Measurements from ENCODE around the gene DENND10. TPM values are rescaled to one million over a fixed set of nuclear protein-coding genes. Genes with fewer than 3 reads are reported as not detected.
"Not testable (repeated sequence)": the region's sequence is repeated elsewhere in the genome, so short reads cannot be mapped to it uniquely, and the experiment has no call there.

Gene DENND10
- total RNA-seq, 1 experiment from 2014 or later = 42.1 TPM

- no peak for DNase-seq
- H3K9me3 ChIP-seq (replicated peaks) = no peaks in the 10 kb centered on the region
- H3K27ac ChIP-seq = no peak overlapping the region
- no peak overlapping the region for H3K4me3 ChIP-seq
- no peaks in the 10 kb centered on the region for H3K4me1 ChIP-seq
- H3K36me3 ChIP-seq = no peaks in the 10 kb centered on the region; the same call in 1 of the 2 replicates
- H3K27me3 ChIP-seq = no peaks in the 10 kb centered on the region
Measured at GRCh38 chr10:119084896-119085295, 19.0 kb upstream of the DENND10 start.

DNA sequence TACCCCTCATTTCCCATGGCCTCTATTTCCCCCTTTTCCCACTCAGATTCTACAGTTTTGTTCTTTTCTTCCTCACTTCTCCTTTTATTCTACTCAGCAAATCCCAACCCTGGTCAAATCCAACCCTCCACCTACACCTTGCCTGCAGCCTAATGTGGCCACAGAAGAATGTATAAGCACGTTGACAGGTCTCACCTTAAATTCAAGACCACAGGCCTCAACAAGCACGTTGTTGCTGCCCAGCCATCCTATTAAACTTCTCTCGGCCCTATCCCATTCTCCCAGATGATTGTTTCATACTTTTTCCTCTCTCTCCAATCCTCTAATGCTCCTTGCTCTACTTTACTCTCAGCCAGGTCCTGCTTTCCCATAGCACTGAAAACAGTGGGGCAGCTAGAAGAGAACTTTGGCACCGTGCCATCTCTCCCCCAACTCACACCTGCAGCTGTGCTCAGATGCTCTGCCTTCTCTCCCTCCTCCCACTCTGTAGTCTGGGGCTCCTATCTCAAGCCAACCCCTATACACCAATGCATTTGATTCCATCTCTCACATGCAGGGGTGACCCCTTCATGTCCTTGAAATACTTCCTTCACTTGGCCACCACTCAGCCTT, 16.5 kb upstream of the DENND10 start:
- Histone ChIP-seq H3K36me3 (no peaks in the 10 kb centered on the region), H3K4me1 (peaks cover 7% of the 10 kb centered on the region), H3K27ac (no peak overlapping the region), H3K27me3 (no peaks in the 10 kb centered on the region), H3K9me3 (replicated peaks) (no peaks in the 10 kb centered on the region), H3K4me3 (no peak overlapping the region)
- DNase-seq = no peak

DNA sequence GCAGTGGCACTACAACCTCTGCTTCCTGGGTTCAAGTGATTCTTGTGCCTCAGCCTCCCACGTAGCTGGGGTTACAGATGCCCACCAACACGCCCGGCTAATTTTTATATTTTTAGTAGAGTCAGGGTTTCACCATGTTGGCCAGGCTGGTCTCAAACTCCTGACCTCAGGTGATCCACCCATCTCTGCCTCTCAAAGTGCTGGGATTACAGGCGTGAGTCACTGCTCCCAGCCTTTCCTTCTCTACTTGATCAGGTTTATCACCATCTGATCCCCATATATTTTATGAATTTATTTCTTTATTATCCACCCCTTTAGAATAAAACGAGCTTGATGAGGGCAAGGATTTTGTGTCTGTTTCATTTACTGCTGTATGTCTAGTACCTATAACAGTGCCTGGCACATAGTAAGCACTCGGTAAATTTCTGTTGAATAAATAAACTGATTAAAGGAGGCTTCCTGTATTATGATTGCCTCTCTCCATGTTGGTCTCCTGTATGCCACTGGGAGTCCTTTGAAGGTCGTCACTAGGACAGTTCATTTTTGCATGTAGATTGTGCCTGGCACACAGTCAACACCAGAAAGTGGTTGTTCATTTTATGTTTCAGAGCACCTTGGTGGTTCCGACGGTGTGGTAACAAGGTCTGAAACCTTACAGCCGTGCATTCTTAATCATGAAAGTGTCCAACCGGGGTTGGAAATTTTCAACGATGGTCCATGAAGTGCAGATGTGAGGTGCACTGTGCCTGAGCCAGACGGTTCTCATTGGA, 13.7 kb upstream of the DENND10 start:
- H3K27me3 ChIP-seq = no peaks in the 10 kb centered on the region
- no peak for DNase-seq
- H3K36me3 ChIP-seq = no peaks in the 10 kb centered on the region
- no peak overlapping the region for H3K27ac ChIP-seq
- H3K9me3 ChIP-seq (replicated peaks) = no peaks in the 10 kb centered on the region
- no peak overlapping the region for H3K4me3 ChIP-seq
- peaks cover 7% of the 10 kb centered on the region for H3K4me1 ChIP-seq

DNA sequence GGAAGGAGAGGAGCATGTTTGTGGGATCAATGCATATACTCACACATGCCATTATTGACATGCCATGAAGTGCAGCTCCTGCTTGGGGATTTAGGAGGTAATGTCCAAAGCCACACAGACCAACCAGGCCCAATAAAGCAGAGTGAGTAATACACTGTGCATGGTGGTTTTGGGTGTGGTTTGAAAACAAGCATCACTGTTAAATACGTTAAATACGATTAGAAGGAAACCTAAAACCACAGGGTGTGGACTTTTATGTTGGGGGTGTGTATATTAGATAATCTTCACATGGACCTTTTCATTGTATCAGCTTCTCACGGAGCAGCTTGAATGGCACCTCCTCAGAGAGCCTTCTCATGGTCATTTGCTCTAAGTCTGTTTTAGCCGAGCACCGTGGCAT, 12.9 kb upstream of the DENND10 start:
- no peaks in the 10 kb centered on the region for H3K36me3 ChIP-seq
- no peaks in the 10 kb centered on the region for H3K27me3 ChIP-seq
- no peak overlapping the region for H3K4me3 ChIP-seq
- H3K4me1 ChIP-seq = peaks cover 7% of the 10 kb centered on the region
- H3K9me3 ChIP-seq (replicated peaks) = no peaks in the 10 kb centered on the region
- DNase-seq = peak in 1 of 2 experiments; percentile 30
- no peak overlapping the region for H3K27ac ChIP-seq

- H3K27ac ChIP-seq = no peak overlapping the region
- no peak for DNase-seq
Measured at GRCh38 chr10:119095640-119096039, 8.3 kb upstream of the DENND10 start.

GRCh38 chr10:119096641-119097415, 7.1 kb upstream of the DENND10 start:
- not testable (repeated sequence) for H3K9me3 ChIP-seq (replicated peaks); H3K4me3 ChIP-seq; DNase-seq; H3K27me3 ChIP-seq; H3K27ac ChIP-seq; H3K36me3 ChIP-seq; H3K4me1 ChIP-seq

More at GRCh38 chr10:119095640-119096039, 8.3 kb upstream of the DENND10 start:
- H3K4me3 ChIP-seq = no peak overlapping the region
- no peaks in the 10 kb centered on the region for H3K36me3 ChIP-seq
- H3K4me1 ChIP-seq = peaks cover 5% of the 10 kb centered on the region
- no peaks in the 10 kb centered on the region for H3K27me3 ChIP-seq
- H3K9me3 ChIP-seq (replicated peaks) = no peaks in the 10 kb centered on the region

GRCh38 chr10:119098576-119098975, 5.3 kb upstream of the DENND10 start:
- Histone ChIP-seq H3K9me3 (replicated peaks) (no peaks in the 10 kb centered on the region), H3K4me1 (0 out of 2 replicates have a peak, but pooled peaks cover 2% of the 10 kb centered on the region), H3K4me3 (no peak overlapping the region), H3K27ac (no peak overlapping the region), H3K27me3 (no peaks in the 10 kb centered on the region), H3K36me3 (no peaks in the 10 kb centered on the region)
- no peak for DNase-seq

DNA sequence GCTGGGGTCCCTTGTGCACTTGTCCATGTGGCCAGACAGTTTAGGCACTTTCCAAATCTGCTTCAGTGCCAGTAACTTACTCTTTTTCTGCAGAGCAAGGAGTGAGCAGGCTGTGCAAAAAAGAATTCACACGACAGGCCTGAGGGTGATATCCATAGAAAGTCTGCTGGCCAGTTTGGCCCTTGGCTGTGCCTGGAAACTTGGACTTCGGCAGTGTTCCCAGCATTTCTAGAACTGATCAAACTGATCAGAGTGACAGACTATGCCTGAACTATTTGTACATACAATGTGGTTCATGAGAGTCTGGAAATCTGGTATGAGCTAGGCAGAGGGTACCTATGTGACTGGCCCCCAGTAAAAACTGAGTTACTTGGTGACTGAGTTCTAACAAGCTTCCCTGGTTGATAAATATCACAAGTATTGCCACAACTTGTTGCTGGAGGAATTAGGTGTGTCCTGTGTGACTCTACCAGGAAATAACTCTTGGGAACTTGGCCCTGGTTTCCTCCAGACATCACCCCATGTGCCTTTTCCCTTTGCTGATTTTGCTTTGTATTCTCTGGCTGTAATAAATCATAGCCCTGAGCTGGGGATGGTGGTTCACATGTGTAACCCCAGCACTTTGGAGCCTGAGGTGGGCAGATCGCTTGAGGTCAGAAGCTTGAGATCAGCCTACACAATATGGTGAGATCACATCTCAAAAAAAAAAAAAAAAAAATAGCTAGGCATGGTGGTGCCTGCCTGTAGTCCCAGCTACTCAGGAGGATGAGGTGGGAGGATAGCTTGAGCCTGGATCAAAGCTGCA, 3.3 kb upstream of the DENND10 start:
- no peaks in the 10 kb centered on the region for H3K36me3 ChIP-seq
- H3K4me3 ChIP-seq = no peak overlapping the region
- H3K9me3 ChIP-seq (replicated peaks) = no peaks in the 10 kb centered on the region
- no peak overlapping the region for H3K27ac ChIP-seq
- H3K27me3 ChIP-seq = no peaks in the 10 kb centered on the region
- H3K4me1 ChIP-seq = 0 out of 2 replicates have a peak, but pooled peaks cover 2% of the 10 kb centered on the region
- DNase-seq = no peak

GRCh38 chr10:119101366-119102098, 2.4 kb upstream of the DENND10 start:
- Histone ChIP-seq H3K4me3 (peak overlapping the region; percentile 17; the same call in 1 of the 2 replicates), H3K4me1 (0 out of 2 replicates have a peak, but pooled peaks cover 2% of the 10 kb centered on the region)

DNA sequence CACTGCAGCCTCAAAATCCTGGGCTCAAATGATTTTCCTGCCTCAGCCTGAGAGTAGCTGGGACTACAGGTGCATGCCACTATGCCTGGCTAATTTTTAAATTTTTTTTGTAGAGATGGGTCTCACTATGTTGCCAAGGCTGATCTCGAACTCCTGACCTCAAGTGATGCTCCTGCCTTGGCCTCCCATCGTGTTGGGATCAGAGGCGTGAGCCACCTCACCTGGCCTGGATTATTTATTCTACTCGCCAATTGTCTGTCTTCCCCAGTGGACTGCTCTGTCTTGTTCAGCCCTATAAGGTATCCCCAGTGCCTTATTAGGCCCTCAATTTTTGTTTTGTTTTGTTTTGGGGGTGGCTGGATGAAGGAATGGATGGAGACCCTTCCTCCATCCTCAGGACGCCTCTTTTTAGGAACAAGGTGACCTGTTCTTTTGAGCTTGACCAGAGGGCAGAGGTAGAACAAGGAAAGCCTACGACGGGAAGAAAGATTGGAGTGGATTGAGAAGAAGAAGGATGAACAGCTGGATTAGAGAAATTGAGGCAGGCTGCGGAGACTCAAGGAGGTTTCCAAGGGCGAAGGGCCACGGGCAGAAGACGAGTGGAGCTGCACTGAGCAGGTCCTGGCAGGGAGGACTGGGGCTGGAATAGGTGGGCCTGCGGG, 541 bp upstream of the DENND10 start:
- peaks cover 2% of the 10 kb centered on the region; the same call in 1 of the 2 replicates for H3K36me3 ChIP-seq
- H3K9me3 ChIP-seq (replicated peaks) = no peaks in the 10 kb centered on the region
- no peaks in the 10 kb centered on the region for H3K27me3 ChIP-seq
- no peak overlapping the region for H3K4me3 ChIP-seq
- H3K4me1 ChIP-seq = 0 out of 2 replicates have a peak, but pooled peaks cover 2% of the 10 kb centered on the region
- no peak for DNase-seq
- H3K27ac ChIP-seq = no peak overlapping the region

More at GRCh38 chr10:119101366-119102098, 2.4 kb upstream of the DENND10 start:
- Histone ChIP-seq H3K9me3 (replicated peaks) (no peaks in the 10 kb centered on the region), H3K36me3 (no peaks in the 10 kb centered on the region), H3K27ac (no peak overlapping the region), H3K27me3 (no peaks in the 10 kb centered on the region)
- no peak for DNase-seq

DNA sequence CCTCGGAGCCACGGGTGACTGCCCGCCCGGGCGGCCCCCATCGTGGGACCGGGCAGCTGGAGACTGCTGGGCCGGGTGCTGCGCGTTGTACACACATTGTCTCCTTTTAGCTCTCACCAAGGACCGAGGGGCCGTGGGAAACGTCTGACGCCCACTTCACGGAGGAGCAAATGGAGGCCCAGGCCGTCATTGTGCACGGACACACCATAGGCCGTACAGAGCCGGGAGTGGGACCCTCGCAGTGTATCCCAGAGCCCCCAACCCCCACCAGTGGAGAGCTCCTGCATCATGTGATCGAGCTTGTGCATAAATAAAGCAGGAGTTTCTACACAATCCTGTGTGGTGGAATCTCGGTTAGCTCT, 722 bp downstream of the DENND10 start:
- Histone ChIP-seq H3K27me3 (no peaks in the 10 kb centered on the region), H3K9me3 (replicated peaks) (no peaks in the 10 kb centered on the region), H3K36me3 (peaks cover 9% of the 10 kb centered on the region; the same call in 1 of the 2 replicates), H3K27ac (no peak overlapping the region), H3K4me3 (peak overlapping the region; percentile 98), H3K4me1 (0 out of 2 replicates have a peak, but pooled peaks cover 2% of the 10 kb centered on the region)
- peak; percentile 31 to 46 for DNase-seq

DNA sequence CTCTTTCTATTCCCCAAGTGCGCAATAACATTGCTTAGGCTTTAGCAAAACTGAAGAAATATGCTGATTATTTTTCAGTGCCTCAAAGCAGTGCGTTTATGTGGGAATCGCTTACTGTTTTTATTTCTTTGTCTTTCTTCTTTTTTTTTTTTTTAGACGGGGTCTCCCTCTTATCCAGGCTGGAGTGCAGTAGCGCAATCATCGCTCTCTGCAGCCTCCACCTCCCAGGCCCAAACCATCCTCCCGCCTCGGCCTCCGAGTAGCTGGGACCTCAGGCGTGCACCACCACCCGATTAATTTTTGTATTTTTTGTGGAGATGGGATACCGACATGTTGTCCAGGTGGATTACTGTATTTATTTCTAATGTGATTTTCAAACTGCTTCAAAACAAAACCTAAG, 1.2 kb downstream of the DENND10 start:
- Histone ChIP-seq H3K4me3 (peak overlapping the region; percentile 98), H3K36me3 (peaks cover 9% of the 10 kb centered on the region; the same call in 1 of the 2 replicates), H3K27me3 (no peaks in the 10 kb centered on the region), H3K9me3 (replicated peaks) (no peaks in the 10 kb centered on the region), H3K4me1 (0 out of 2 replicates have a peak, but pooled peaks cover 2% of the 10 kb centered on the region), H3K27ac (no peak overlapping the region)
- no peak for DNase-seq

DNA sequence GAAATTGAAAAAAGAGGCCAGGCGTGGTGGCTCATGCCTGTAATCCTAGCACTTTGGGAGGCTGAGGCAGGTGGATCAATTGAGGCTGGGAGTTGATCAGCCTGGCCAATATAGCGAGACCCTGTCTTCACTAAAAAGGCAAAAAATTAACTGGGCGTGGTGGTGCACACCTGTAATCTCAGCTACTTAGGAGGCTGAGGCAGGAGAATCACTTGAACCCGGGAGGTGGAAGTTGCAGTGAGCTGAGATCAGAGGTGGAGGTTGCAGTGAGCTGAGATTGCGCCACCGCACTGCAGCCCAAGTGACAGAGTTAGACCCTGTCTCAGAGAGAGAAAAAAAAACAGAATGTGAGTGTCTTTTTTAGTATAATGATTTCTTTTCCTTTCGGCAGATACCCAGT, 2.0 kb downstream of the DENND10 start:
- H3K36me3 ChIP-seq; DNase-seq; H3K27ac ChIP-seq; H3K4me3 ChIP-seq; H3K4me1 ChIP-seq; H3K27me3 ChIP-seq; H3K9me3 ChIP-seq (replicated peaks): not testable (repeated sequence)
